Gastrocnemius medialis (tissue), 4 donors: Measurements from ENCODE around the gene SH2D6. TPM values are rescaled to one million over a fixed set of nuclear protein-coding genes. Genes with fewer than 3 reads are reported as not detected.
"Not testable (repeated sequence)": the region's sequence is repeated elsewhere in the genome, so short reads cannot be mapped to it uniquely, and the experiment has no call there.

Source experiments
- ATAC-seq, 2 donors: fragments of 150-250 bp; one replicate each; pipeline ENCODE4 v1.9.1; 2016
- DNase-seq, 2 donors: peaks; one replicate each; pipeline ENCODE4 v3.0.0-alpha.2; 2019
- H3K27ac ChIP-seq, 4 donors: fragments of 200-600 bp; sonication (generic); 1 replicate in 1 of 4; 2 replicates in 3 of 4; pipeline ENCODE4 v1.5.1; 2016 to 2018; ENCODE audit warnings: mild to moderate bottlenecking in 2 of 4, moderate library complexity in 1 of 4
- H3K27me3 ChIP-seq, 3 donors: fragments of 200-600 bp; sonication (generic) in 2 of 3; 1 replicate in 1 of 3; 2 replicates in 2 of 3; pipeline versions ENCODE4 v1.5.1 to v1.6.0; 2016 to 2019; ENCODE audit warnings: mild to moderate bottlenecking in 1 of 3, moderate library complexity in 1 of 3
- H3K36me3 ChIP-seq, 2 donors: fragments of 200-600 bp; sonication (generic) in 1 of 2; one replicate each; pipeline ENCODE4 v1.5.1; 2017 to 2018
- H3K4me1 ChIP-seq, 2 donors: fragments of 200-600 bp; sonication (generic) in 1 of 2; one replicate each; pipeline ENCODE4 v1.5.1; 2016 to 2017; ENCODE audit warnings: mild to moderate bottlenecking in 2 of 2
- H3K4me3 ChIP-seq, 4 donors: fragments of 200-600 bp; sonication (generic) in 3 of 4; 1 replicate in 1 of 4; 2 replicates in 3 of 4; pipeline ENCODE4 v1.5.1; 2016 to 2019; ENCODE audit warnings: mild to moderate bottlenecking in 2 of 4
- H3K9me3 ChIP-seq, 3 donors: fragments of 200-600 bp; sonication (generic) in 2 of 3; 1 replicate in 1 of 3; 2 replicates in 2 of 3; pipeline ENCODE4 v1.5.1; 2016 to 2019
- CTCF ChIP-seq, 5 experiments: fragments of 450-650 bp in 3 of 5; fragments of 200-600 bp in 2 of 5; sonication (generic) in 2 of 5; IDR thresholded peaks in 4 of 5; conservative IDR thresholded peaks in 1 of 5; 1 replicate in 4 of 5; 2 replicates in 1 of 5; pipeline ENCODE4 v1.5.1; 2016 to 2019; ENCODE audit warnings: antibody characterized with exemption in 5 of 5, mild to moderate bottlenecking in 3 of 5, moderate library complexity in 3 of 5
- POLR2A ChIP-seq, 2 donors: fragments of 450-650 bp; IDR thresholded peaks; one replicate each; pipeline ENCODE4 v1.6.1; 2017; ENCODE audit warnings: antibody characterized with exemption in 2 of 2, mild to moderate bottlenecking in 2 of 2, moderate library complexity in 2 of 2
- in situ Hi-C, 4 donors: fragments of 200-750 bp; cut with MboI; loops; one replicate each; pipeline versions ENCODE4 v1.15.0 to v1.8.0; 2017; ENCODE audit warnings: low sequenced_read_pairs in 4 of 4
- intact Hi-C: fragments of 100-400 bp; cut with DNase I; formaldehyde crosslinking; loops from one replicate; pipeline ENCODE4 v1.15.1; 2023; ENCODE audit warnings: low total_unique reads
- total RNA-seq, 4 donors: library from RNA; depleted of rRNA; stranded (reverse); fragments of >200 nt; gene quantifications; one replicate each; pipeline versions ENCODE4 v1.1.0 to v1.2.3, GENCODE V29; 2016

Gene SH2D6
- total RNA-seq, 4 donors from 2014 or later = 3.5 TPM; not detected in 3

GRCh38 chr2:85411405-85411748 lies 7.1 kb upstream of the SH2D6 start:
- intact Hi-C loops = loop anchor here (1.0 kb wide), 1 partner anchor 39 kb away; no protein-coding TSS in a partner anchor
- Histone ChIP-seq H3K4me3 (no peak overlapping the region), H3K27me3 (peaks cover 0 to 13% (median 10%) of the 10 kb centered on the region in 3 donors), H3K27ac (no peak overlapping the region), H3K9me3 (no peaks in the 10 kb centered on the region), H3K4me1 (no peaks in the 10 kb centered on the region), H3K36me3 (no peaks in the 10 kb centered on the region)
- ATAC-seq (no peak), DNase-seq (no peak)
- in situ Hi-C loops = no loop called here
- TF ChIP-seq CTCF (IDR thresholded peaks at IDR 0.05 in 4 of 5, conservative IDR thresholded peaks at IDR 0.05 in 1 of 5) = no peak
- TF ChIP-seq POLR2A (IDR thresholded peaks at IDR 0.05) = no peak

DNA sequence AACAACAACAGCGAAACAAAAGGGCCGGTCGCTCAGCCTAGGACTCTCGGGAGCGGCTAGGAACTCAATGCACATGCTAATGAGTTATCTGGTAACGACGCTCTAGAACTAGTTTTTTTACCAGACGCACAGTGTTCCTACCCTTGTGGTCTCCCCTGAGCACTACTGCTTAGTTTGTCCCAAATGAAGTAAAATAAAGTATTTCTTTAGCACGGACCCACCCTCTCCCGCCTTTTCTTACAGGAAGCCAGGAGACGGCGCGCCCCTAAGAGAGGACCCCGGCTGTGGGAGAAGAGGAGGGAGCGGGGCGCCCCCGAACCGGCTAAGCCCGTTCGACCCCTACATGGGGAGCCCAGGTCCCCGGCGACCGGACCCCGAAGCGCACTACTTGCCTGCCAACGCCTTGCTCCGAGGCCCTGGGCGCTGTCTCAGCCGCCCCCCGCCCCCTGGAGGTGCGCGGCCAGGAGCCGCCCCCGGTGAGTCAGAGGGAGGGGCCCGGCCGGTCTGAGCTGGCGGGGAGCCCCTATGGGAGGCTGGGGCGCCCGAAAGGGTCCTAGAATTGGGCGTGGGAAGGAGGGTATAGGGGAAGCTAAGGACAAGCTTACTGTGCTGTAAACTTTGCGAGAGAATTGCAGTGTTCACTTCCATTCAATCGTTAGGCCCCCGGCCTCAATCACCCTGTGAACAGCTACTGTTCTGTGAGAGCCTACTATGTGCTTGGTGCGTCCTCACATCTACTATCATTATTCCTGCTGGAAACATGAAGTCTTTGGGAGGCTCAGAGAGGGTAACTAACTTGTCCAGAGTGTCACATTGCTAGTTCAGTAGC lies 4.7 kb upstream of the SH2D6 start:
- H3K27me3 ChIP-seq = peaks cover 0 to 13% (median 10%) of the 10 kb centered on the region in 3 donors
- intact Hi-C loops = no loop called here
- DNase-seq = no peak
- H3K4me3 ChIP-seq = peak overlapping the region; percentile 41 to 61 (median 52)
- ATAC-seq = no peak
- H3K36me3 ChIP-seq = no peaks in the 10 kb centered on the region
- TF ChIP-seq POLR2A (IDR thresholded peaks at IDR 0.05) (no peak), CTCF (IDR thresholded peaks at IDR 0.05 in 4 of 5, conservative IDR thresholded peaks at IDR 0.05 in 1 of 5) (no peak)
- peaks cover 4 to 5% of the 10 kb centered on the region in 2 donors for H3K4me1 ChIP-seq
- in situ Hi-C loops = no loop called here
- no peaks in the 10 kb centered on the region for H3K9me3 ChIP-seq
- H3K27ac ChIP-seq = peak overlapping the region in 2 of 4 donors; percentile 12 to 44

DNA sequence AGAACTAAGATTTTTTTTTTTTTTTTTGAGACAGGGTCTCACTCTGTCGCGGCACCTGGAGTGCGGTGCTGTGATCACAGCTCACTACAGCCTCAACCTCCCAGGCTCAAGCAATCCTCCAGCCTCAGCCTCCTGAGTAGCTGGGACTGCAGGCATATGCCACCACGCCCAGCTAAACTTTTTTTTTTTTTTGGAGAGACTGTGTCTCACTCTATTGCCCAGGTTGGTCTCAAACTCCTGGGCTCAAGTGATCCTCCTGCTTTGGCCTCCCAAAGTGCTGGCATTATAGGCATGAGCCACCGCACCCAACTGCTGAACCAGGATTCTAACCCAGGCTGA lies 4.1 kb upstream of the SH2D6 start:
- intact Hi-C loops, H3K9me3 ChIP-seq, H3K27ac ChIP-seq, ATAC-seq, H3K36me3 ChIP-seq, in situ Hi-C loops, H3K4me3 ChIP-seq, DNase-seq: not testable (repeated sequence)
- Histone ChIP-seq H3K4me1 (peaks cover 10% of the 10 kb centered on the region in 2 donors), H3K27me3 (peaks cover 0 to 13% (median 10%) of the 10 kb centered on the region in 3 donors)

GRCh38 chr2:85414761-85415553 lies 3.6 kb upstream of the SH2D6 start:
- H3K9me3 ChIP-seq = no peaks in the 10 kb centered on the region
- TF ChIP-seq CTCF (IDR thresholded peaks at IDR 0.05 in 4 of 5, conservative IDR thresholded peaks at IDR 0.05 in 1 of 5) (no peak), POLR2A (IDR thresholded peaks at IDR 0.05) (no peak)
- no peak overlapping the region for H3K27ac ChIP-seq
- peaks cover 12 to 15% of the 10 kb centered on the region in 2 donors for H3K4me1 ChIP-seq
- H3K36me3 ChIP-seq = no peaks in the 10 kb centered on the region
- peaks cover 0 to 13% (median 10%) of the 10 kb centered on the region in 3 donors for H3K27me3 ChIP-seq
- DNase-seq (no peak), ATAC-seq (no peak)
- no peak overlapping the region for H3K4me3 ChIP-seq
- intact Hi-C loops (no loop called here), in situ Hi-C loops (no loop called here)

- in situ Hi-C loops (no loop called here), intact Hi-C loops (no loop called here)
- Histone ChIP-seq H3K4me1 (peaks cover 12 to 25% of the 10 kb centered on the region in 2 donors), H3K4me3 (no peak overlapping the region), H3K9me3 (no peaks in the 10 kb centered on the region), H3K27ac (no peak overlapping the region), H3K36me3 (no peaks in the 10 kb centered on the region), H3K27me3 (peaks cover 0 to 13% (median 10%) of the 10 kb centered on the region in 3 donors)
- ATAC-seq (no peak), DNase-seq (no peak)
- TF ChIP-seq CTCF (IDR thresholded peaks at IDR 0.05 in 4 of 5, conservative IDR thresholded peaks at IDR 0.05 in 1 of 5) (no peak), POLR2A (IDR thresholded peaks at IDR 0.05) (no peak)
Measured at GRCh38 chr2:85415980-85416650, 2.4 kb upstream of the SH2D6 start.
